Measurements from ENCODE around the gene COX11. TPM values are rescaled to one million over a fixed set of nuclear protein-coding genes. Genes with fewer than 3 reads are reported as not detected.

Gene COX11, protein sequence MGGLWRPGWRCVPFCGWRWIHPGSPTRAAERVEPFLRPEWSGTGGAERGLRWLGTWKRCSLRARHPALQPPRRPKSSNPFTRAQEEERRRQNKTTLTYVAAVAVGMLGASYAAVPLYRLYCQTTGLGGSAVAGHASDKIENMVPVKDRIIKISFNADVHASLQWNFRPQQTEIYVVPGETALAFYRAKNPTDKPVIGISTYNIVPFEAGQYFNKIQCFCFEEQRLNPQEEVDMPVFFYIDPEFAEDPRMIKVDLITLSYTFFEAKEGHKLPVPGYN
- 10 to 100 TPM; 44.9 to 46.1 TPM for total RNA-seq

DNA sequence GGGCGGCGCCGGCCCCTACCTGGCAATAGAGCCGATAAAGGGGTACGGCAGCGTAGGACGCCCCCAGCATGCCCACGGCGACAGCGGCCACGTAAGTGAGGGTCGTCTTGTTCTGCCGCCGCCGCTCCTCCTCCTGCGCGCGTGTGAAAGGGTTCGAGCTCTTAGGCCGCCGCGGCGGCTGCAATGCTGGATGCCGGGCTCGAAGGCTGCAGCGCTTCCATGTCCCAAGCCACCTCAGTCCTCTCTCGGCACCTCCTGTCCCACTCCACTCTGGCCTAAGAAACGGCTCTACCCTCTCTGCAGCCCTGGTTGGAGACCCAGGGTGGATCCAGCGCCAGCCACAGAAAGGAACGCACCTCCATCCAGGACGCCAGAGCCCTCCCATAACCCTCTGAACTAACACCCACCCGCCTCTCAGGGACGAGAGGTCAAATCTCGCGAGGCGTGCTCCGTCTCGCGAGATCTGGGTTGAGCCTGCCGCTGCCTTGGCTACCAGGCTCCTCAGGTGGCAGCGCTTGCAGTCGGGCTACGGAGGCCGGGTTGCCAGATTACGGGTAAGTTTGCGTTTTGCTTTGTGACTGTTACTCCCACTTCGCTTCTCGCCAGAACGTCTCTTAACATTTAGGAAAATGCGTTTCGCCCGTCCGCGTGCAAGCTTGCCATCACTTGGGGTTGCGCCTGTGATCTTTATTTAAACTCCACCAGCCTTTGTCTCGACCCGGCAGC lies at the start of gene COX11, which contains the start of gene STXBP4:
Gene COX11 (minus strand): TSS at position 393 of the 726 bp plus-strand sequence. CDS start 8 bp downstream, at position 385.
Gene STXBP4 (plus strand): TSS at position 504 of the 726 bp plus-strand sequence. CDS start 17,455 bp downstream, outside the sequence.
- ChIA-PET POLR2A (no interaction called here), CTCF (interaction anchor here (2.4 kb wide), 1 partner anchor 11 kb away, joined by 9 read pairs; no protein-coding TSS in a partner anchor)
- Mint-ChIP-seq H3K9me3 (no peaks in the 10 kb centered on the region), H3K36me3 (ENCODE audit: low read depth) (peaks cover 14% of the 10 kb centered on the region), H3K27ac (no peak within 1 kb of the TSS), H3K4me1 (peaks cover 22% of the 10 kb centered on the region), H3K27me3 (no peaks in the 10 kb centered on the region), H3K4me3 (no peak within 1 kb of the TSS)
- DNase-seq = peak; percentile 96

DNA sequence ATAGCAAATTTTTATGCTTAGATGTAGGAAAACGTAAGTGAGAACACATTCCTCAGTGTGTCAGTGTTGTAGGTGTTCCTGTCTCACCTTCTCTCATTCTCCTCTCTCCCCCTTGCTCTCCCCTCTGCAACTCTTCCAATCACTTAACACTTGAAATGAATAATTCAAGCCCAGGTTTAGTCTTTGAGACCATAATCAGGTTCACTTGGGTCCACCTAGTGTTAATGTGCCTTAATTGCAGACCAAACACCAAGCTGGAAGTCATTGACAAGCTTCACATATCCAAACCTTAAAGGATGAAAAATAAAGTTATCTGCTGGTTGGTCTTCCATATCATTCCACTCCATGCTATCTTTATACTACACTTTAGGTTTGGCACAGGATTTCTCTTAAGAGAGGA lies 37.1 kb upstream of the COX11 start:
- no peaks in the 10 kb centered on the region for H3K9me3 Mint-ChIP-seq
- no peak overlapping the region for H3K4me3 Mint-ChIP-seq
- H3K27me3 Mint-ChIP-seq = no peaks in the 10 kb centered on the region
- H3K4me1 Mint-ChIP-seq = no peaks in the 10 kb centered on the region
- DNase-seq = peak; percentile 12
- no peak overlapping the region for H3K27ac Mint-ChIP-seq
- H3K36me3 Mint-ChIP-seq (ENCODE audit: low read depth) = no peaks in the 10 kb centered on the region
- ChIA-PET POLR2A (no interaction called here), CTCF (interaction anchor here (0.6 to 2.2 kb wide), 6 partner anchors 12 to 343 kb away, joined by 3 to 11 read pairs (median 4); no protein-coding TSS in a partner anchor)

DNA sequence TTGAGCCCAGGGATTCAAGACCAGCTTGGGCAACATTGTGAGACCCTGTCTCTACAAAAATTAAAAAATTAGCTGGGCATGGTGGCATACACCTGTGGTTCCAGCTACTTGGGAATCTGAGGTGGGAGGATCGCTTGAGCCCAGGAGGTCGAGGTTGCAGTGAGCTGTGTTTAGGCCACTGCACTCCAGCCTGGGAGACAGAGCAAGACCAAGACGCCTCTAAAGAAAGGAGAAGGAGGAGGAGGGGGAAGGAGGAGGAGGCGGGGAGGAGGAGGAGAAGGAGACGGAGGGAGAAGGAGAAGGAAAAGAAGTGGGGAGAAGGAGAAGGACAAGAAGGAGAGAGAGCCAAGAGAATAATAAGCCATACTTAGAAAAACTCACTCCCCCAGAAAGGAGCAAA lies 36.0 kb upstream of the COX11 start:
- no peak overlapping the region for H3K4me3 Mint-ChIP-seq
- H3K27ac Mint-ChIP-seq = no peak overlapping the region
- H3K27me3 Mint-ChIP-seq = no peaks in the 10 kb centered on the region
- POLR2A ChIA-PET = no interaction called here
- DNase-seq = no peak
- CTCF ChIA-PET = interaction anchor here (1.2 to 1.8 kb wide), 4 partner anchors 11 to 344 kb away, joined by 3 to 11 read pairs (median 4); no protein-coding TSS in a partner anchor
- no peaks in the 10 kb centered on the region for H3K9me3 Mint-ChIP-seq
- H3K4me1 Mint-ChIP-seq = no peaks in the 10 kb centered on the region
- no peaks in the 10 kb centered on the region for H3K36me3 Mint-ChIP-seq (ENCODE audit: low read depth)

DNA sequence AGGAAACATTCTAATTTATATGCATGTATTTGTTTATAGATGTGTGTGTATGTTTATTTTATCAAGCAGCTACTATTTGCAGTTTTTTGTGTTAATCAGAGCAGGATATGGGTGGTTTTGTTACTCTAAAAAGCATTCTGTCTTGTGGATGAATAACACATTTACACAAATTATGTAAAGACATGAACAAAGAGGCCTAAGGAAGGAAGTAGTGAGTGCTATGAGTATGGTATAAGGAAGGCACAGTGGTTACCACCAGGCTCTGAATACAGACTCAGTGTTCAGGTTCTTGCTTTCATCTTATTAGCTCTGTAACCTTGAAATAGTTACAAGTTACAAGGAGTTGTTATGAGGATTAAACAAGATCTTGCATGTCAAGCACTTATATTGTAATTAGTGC lies 34.0 kb upstream of the COX11 start:
- Mint-ChIP-seq H3K4me1 (no peaks in the 10 kb centered on the region), H3K27me3 (no peaks in the 10 kb centered on the region)
- CTCF ChIA-PET = interaction anchor here (0.7 kb wide), 1 partner anchor 87 kb away, joined by 3 read pairs; no protein-coding TSS in a partner anchor

DNA sequence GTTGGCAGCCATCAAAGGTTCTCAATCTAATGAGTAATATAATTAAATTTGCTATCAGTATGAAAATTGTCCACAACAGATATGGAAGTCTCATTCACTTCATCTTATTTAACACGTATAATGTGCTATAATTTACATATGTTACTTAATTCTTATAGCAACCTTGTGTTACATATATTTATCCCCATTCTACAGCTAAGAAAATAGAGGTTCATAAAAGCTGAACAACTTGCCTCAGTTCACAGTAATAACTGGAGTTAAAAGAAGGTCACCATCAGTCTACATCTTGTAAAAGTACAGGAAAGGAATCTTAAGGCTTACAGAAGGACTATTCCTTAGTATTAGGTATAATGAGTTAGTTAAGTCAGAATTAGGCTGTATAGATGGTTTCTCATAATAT lies 28.0 kb upstream of the COX11 start:
- H3K4me1 Mint-ChIP-seq = no peaks in the 10 kb centered on the region
- no peaks in the 10 kb centered on the region for H3K9me3 Mint-ChIP-seq
- POLR2A ChIA-PET = no interaction called here
- H3K27me3 Mint-ChIP-seq = no peaks in the 10 kb centered on the region
- H3K4me3 Mint-ChIP-seq = no peak overlapping the region
- H3K36me3 Mint-ChIP-seq (ENCODE audit: low read depth) = no peaks in the 10 kb centered on the region
- H3K27ac Mint-ChIP-seq = no peak overlapping the region
- DNase-seq = no peak
- CTCF ChIA-PET = interaction anchor here (0.8 kb wide), 1 partner anchor 15 kb away, joined by 4 read pairs; no protein-coding TSS in a partner anchor

More for the DNA sequence above, 34.0 kb upstream of the COX11 start:
- Mint-ChIP-seq H3K9me3 (no peaks in the 10 kb centered on the region), H3K27ac (no peak overlapping the region), H3K4me3 (no peak overlapping the region), H3K36me3 (ENCODE audit: low read depth) (no peaks in the 10 kb centered on the region)
- POLR2A ChIA-PET = no interaction called here
- DNase-seq = no peak

DNA sequence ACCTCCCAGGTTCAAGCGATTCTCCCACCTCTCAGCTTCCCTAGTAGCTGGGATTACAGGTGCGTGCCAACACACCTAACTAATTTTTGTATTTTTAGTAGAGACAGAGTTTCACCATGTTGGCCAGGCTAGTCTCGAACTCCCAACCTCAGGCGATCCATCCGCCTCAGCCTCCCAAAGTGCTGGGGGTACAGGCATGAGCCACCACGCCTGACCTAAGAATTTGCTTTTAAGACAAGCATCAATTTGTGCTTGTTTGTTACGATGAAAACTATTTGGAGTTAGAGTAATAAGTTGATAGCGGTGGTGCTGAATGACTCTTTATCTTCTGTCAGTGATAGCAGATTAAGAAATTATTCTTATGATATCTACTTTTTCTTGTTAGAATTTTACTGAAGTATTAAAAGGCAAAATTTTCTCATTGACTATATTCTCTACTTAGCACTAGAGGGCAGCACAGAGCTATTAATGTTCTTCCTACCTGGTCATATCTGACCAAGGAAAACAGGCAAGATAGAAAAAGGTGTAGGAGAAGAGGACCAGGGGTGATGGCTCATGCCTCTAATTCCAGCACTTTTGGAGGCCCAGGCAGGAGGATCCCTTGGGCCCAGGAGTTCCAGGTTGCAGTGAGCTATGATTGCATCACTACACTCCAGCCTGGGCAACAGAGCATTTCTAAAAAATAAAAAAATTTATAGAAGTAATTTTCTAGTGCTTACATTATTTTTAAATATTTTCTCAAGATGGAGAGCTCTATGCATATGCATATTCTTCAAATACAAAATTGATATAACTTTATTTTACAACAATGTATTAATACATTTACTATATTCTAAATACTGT lies 24.6 kb upstream of the COX11 start:
- ChIA-PET CTCF (interaction anchor here (0.6 to 3.0 kb wide), 13 partner anchors 10 to 363 kb away, joined by 3 to 19 read pairs (median 4); no protein-coding TSS in a partner anchor), POLR2A (interaction anchor here (0.6 kb wide), 1 partner anchor 33 kb away, joined by 3 read pairs; no protein-coding TSS in a partner anchor)
- no peak overlapping the region for H3K4me3 Mint-ChIP-seq
- no peaks in the 10 kb centered on the region for H3K27me3 Mint-ChIP-seq
- no peak overlapping the region for H3K27ac Mint-ChIP-seq
- peak; percentile 34 for DNase-seq
- H3K4me1 Mint-ChIP-seq = no peaks in the 10 kb centered on the region
- H3K9me3 Mint-ChIP-seq = no peaks in the 10 kb centered on the region
- H3K36me3 Mint-ChIP-seq (ENCODE audit: low read depth) = no peaks in the 10 kb centered on the region

DNA sequence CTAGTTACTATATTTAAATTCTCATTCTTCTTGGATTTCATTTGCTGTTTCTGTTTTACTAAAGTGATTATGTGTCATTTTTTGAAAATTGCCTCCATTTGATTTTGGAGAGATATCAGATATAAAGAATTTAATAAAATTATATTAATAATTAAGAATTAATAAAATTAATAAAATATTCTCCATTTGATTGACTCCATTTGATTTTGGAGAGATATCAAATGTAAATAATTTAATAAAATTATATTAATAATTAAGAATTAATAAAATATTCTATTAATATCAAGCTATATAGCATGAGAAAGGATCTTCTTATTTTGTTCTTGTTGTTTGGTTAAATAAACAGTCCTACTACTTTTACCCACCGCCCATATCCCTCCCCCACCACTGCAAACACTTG lies 23.1 kb upstream of the COX11 start:
- H3K27me3 Mint-ChIP-seq = no peaks in the 10 kb centered on the region
- CTCF ChIA-PET = interaction anchor here (1.0 to 3.0 kb wide), 3 partner anchors 245 to 364 kb away, joined by 3 to 19 read pairs (median 9); no protein-coding TSS in a partner anchor
- no peaks in the 10 kb centered on the region for H3K36me3 Mint-ChIP-seq (ENCODE audit: low read depth)
- POLR2A ChIA-PET = interaction anchor here (0.7 kb wide), 1 partner anchor 62 kb away, joined by 5 read pairs; no protein-coding TSS in a partner anchor
- no peaks in the 10 kb centered on the region for H3K4me1 Mint-ChIP-seq
- H3K9me3 Mint-ChIP-seq = no peaks in the 10 kb centered on the region
- no peak for DNase-seq
- H3K27ac Mint-ChIP-seq = no peak overlapping the region
- no peak overlapping the region for H3K4me3 Mint-ChIP-seq

DNA sequence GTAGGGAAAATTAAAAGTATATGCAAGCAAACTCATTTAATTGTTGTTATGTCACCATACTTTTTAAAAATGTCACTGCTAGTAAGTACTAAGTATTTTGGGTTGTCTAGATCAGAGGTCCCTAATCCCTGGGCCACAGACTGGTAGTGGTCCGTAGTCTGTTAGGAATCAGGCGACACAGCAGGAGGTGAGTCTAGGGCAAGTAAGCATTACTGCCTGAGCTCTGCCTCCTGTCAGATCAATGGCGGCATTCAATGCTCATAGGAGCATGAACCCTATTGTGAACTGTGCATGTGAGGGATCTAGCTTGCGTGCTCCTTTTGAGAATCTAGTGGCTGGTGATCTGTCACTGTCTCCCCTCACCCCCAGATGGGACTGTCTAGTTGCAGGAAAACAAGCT lies 21.7 kb upstream of the COX11 start:
- Mint-ChIP-seq H3K9me3 (no peaks in the 10 kb centered on the region), H3K27me3 (no peaks in the 10 kb centered on the region), H3K27ac (no peak overlapping the region), H3K4me1 (no peaks in the 10 kb centered on the region), H3K36me3 (ENCODE audit: low read depth) (peaks cover 1% of the 10 kb centered on the region), H3K4me3 (no peak overlapping the region)
- POLR2A ChIA-PET = no interaction called here
- DNase-seq = no peak
- CTCF ChIA-PET = no interaction called here

DNA sequence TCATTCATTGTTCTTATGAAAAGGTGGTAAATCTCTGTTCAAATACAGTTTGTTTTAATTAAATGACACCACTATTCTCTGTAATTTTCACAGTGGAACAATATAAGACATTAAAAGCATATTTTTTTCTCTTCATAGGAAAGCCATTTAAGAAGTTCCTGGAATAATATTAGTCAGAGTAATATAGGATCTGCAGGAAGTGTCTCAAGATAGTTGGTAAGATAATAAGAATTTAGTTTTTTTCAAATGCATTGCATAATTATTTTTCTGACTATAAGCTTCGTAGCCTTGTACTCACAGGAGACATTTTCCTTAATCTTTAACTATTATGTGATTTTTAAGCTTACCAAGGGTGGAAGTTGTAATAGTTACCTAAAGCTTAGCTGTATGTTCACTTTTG lies 17.0 kb upstream of the COX11 start:
- Mint-ChIP-seq H3K4me1 (no peaks in the 10 kb centered on the region), H3K27ac (no peak overlapping the region), H3K27me3 (no peaks in the 10 kb centered on the region), H3K4me3 (no peak overlapping the region), H3K36me3 (ENCODE audit: low read depth) (peaks cover 5% of the 10 kb centered on the region), H3K9me3 (peaks cover 2% of the 10 kb centered on the region)
- POLR2A ChIA-PET = no interaction called here
- DNase-seq = no peak
- CTCF ChIA-PET = interaction anchor here (0.7 kb wide), 1 partner anchor 367 kb away, joined by 3 read pairs; no protein-coding TSS in a partner anchor

DNA sequence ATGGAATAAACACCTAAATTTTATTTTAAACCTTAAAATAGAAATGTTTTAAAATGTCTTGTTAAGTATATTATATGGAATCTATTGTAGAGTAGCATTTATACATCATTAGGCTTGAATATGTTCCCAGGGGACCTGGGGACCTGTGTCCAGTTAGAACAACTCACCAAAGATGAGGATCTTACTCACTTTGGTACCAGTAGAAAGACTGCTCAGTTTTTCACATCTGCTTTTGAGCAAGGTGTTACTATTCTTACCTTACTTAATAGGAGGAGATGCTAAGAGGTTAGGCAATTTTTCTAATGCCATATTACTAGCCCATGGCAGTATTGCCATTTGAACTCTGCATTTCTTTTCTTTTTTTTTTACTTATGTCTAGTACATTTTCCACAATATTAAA lies 14.8 kb upstream of the COX11 start:
- Mint-ChIP-seq H3K4me3 (no peak overlapping the region), H3K4me1 (no peaks in the 10 kb centered on the region), H3K27ac (no peak overlapping the region), H3K27me3 (no peaks in the 10 kb centered on the region), H3K9me3 (peaks cover 2% of the 10 kb centered on the region), H3K36me3 (ENCODE audit: low read depth) (peaks cover 7% of the 10 kb centered on the region)
- DNase-seq = no peak
- POLR2A ChIA-PET = no interaction called here
- CTCF ChIA-PET = interaction anchor here (1.4 kb wide), 1 partner anchor 10 kb away, joined by 3 read pairs; no protein-coding TSS in a partner anchor

DNA sequence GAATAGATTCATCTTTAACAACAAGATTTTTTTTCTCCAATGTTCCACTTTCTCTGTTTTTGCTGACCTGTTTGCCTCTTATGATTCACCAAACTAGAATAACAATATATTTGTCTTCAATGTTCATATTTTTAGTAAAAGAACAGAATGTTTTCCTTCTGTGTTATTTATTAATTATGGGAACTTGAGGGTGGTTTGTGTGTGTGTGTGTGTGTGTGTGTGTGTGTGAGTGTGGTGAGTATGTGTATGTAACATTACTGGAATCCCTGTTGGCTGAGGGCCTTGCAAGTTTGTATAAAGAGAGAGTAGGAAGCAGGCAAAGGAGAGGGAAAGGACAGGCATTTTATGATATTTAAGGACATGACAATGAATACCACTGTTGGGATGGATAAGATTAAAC lies 13.9 kb upstream of the COX11 start:
- Mint-ChIP-seq H3K9me3 (peaks cover 2% of the 10 kb centered on the region), H3K4me1 (no peaks in the 10 kb centered on the region), H3K36me3 (ENCODE audit: low read depth) (peaks cover 7% of the 10 kb centered on the region), H3K27me3 (no peaks in the 10 kb centered on the region), H3K27ac (no peak overlapping the region), H3K4me3 (no peak overlapping the region)
- CTCF ChIA-PET = interaction anchor here (1.4 kb wide), 1 partner anchor 11 kb away, joined by 3 read pairs; no protein-coding TSS in a partner anchor
- POLR2A ChIA-PET = no interaction called here
- no peak for DNase-seq

DNA sequence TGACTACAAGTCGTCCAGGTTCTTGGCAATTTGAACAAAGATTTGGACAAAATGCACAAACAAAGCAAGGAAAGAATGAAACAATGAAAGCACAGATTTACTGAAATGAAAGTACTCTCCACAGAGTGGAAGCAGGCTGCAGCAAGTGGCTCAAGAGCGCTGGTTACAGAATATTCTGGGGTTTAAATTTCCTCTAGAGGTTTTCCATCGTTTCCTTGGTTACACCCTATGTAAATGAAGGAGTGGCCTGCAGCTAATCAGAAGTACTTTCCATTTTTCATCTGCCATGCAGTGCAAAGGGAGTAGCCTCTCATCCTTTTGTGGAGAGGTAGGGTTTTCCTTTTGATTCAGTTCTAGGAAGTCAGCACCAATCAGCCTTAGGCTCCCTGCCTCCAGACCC lies 11.9 kb upstream of the COX11 start:
- Mint-ChIP-seq H3K4me3 (no peak overlapping the region), H3K27ac (no peak overlapping the region), H3K9me3 (peaks cover 2% of the 10 kb centered on the region), H3K27me3 (no peaks in the 10 kb centered on the region), H3K36me3 (ENCODE audit: low read depth) (peaks cover 6% of the 10 kb centered on the region), H3K4me1 (peaks cover 11% of the 10 kb centered on the region)
- no peak for DNase-seq
- ChIA-PET CTCF (interaction anchor here (1.5 kb wide), 1 partner anchor 11 kb away, joined by 9 read pairs; the partner anchor contains the start of genes COX11 and STXBP4), POLR2A (no interaction called here)

Data from activated CD4-positive, alpha-beta T cell treated with anti-CD3 and anti-CD28 coated beads, Interleukin-2, amount 10 ng/mL, durations not matched to agents 7 days and 5 days (primary cell).